SU-DHL-6 (cell line): Measurements from ENCODE around the gene TBC1D8.

Experiments
- H2AFZ ChIP-seq: fragments of 200-600 bp; sonication (generic); 2 replicates; pipeline ENCODE4 v1.6.1; 2014; ENCODE audit warnings: low read depth, mild to moderate bottlenecking, moderate library complexity, mixed read lengths, antibody characterized with exemption, low read length; ENCODE audit not compliant: severe bottlenecking
- H3F3A ChIP-seq: fragments of 200-600 bp; shearing (Covaris generic); 2 replicates; pipeline ENCODE4 v1.6.0; 2016; ENCODE audit warnings: antibody characterized with exemption, mild to moderate bottlenecking; ENCODE audit not compliant: insufficient read depth
- H3K27ac ChIP-seq: fragments of 200-600 bp; sonication (generic); 2 replicates; pipeline ENCODE4 v1.5.1; 2016; ENCODE audit warnings: low read depth, mild to moderate bottlenecking, low read length, moderate library complexity, mixed read lengths
- H3K27me3 ChIP-seq: fragments of 200-600 bp; sonication (generic), shearing (Covaris generic); 2 replicates; pipeline ENCODE4 v1.6.0; 2014; ENCODE audit warnings: mild to moderate bottlenecking, low read length
- H3K36me3 ChIP-seq: fragments of 200-600 bp; sonication (generic); 2 replicates; pipeline ENCODE4 v1.6.1; 2014; ENCODE audit warnings: mild to moderate bottlenecking, low read length, mixed read lengths
- H3K4me2 ChIP-seq: fragments of 300-600, 200-600 bp; shearing (Covaris generic), sonication (generic); 2 replicates; pipeline ENCODE4 v1.6.0; 2014; ENCODE audit warnings: low read length, low read depth, mild to moderate bottlenecking; ENCODE audit not compliant: poor library complexity, severe bottlenecking
- H3K4me3 ChIP-seq: fragments of 200-600 bp; sonication (generic); 2 replicates; pipeline ENCODE4 v1.5.1; 2014; ENCODE audit warnings: antibody characterized with exemption, low read length, mild to moderate bottlenecking, mixed read lengths; ENCODE audit not compliant: insufficient read depth, poor library complexity, severe bottlenecking
- H3K79me2 ChIP-seq: fragments of 200-600 bp; sonication (generic); 2 replicates; pipeline ENCODE4 v1.6.1; 2014; ENCODE audit warnings: mild to moderate bottlenecking, low read length, moderate library complexity; ENCODE audit not compliant: insufficient read depth
- H3K9ac ChIP-seq: fragments of 200-600 bp; sonication (generic); 2 replicates; pipeline ENCODE4 v1.7.0; 2014; ENCODE audit warnings: mild to moderate bottlenecking, low read length
- H3K9me2 ChIP-seq: fragments of 200-600 bp; sonication (generic); replicated peaks from 2 replicates; pipeline ENCODE4 v1.6.1; 2014; ENCODE audit warnings: low read length; ENCODE audit not compliant: insufficient read depth
- H3K9me3 ChIP-seq: fragments of 200-600 bp; sonication (generic); 2 replicates; pipeline ENCODE4 v1.6.1; 2014; ENCODE audit warnings: low read length, mixed read lengths; ENCODE audit not compliant: insufficient read depth
- H4K20me1 ChIP-seq: fragments of 200-600 bp; sonication (generic); 2 replicates; pipeline ENCODE4 v1.6.1; 2014; ENCODE audit warnings: low read depth, mild to moderate bottlenecking, antibody characterized with exemption, low read length, moderate library complexity, mixed read lengths
- EZH2phosphoT487 ChIP-seq: fragments of 200-600 bp; sonication (generic), shearing (Covaris generic); conservative IDR thresholded peaks from 2 replicates; pipeline ENCODE4 v1.6.1; 2018; ENCODE audit warnings: mild to moderate bottlenecking, antibody characterized with exemption, low read length, moderate library complexity, mixed read lengths
- TF ChIP-seq, protein P1 (sequence below): fragments of 200-600 bp; sonication (generic); IDR thresholded peaks from one replicate; pipeline ENCODE4 v1.5.1; 2017; ENCODE audit warnings: antibody characterized with exemption, mild to moderate bottlenecking, low read length, moderate library complexity; ENCODE audit not compliant: insufficient read depth, poor library complexity, severe bottlenecking

Gene TBC1D8

DNA sequence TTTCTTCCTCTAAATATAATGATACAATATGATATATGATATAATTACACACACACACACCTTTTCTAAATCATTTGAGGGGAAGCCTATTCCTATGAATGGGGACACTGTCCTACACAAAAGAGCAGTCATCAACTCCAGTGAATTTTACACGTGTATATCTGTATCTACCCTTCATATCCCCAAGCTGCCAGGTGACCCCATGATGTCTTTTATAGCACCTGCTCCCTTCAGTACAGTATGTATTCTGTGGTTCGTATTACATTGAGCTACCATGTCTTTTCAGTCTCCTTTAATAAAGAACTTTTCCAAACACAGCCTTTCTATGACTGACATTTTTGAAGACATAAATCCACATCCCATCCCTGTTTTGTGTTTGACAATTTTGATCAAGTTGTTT is 19.0 kb downstream of the TBC1D8 start:
- Histone ChIP-seq H3K9me3 (no peaks in the 10 kb centered on the region), H3K27me3 (no peaks in the 10 kb centered on the region), H3K79me2 (no peaks in the 10 kb centered on the region), H3K9ac (no peak overlapping the region), H3K4me2 (no peak overlapping the region), H3K36me3 (no peaks in the 10 kb centered on the region), H4K20me1 (no peaks in the 10 kb centered on the region), H3F3A (no peaks in the 10 kb centered on the region), H2AFZ (no peak overlapping the region), H3K9me2 (no peaks in the 10 kb centered on the region), H3K27ac (no peak overlapping the region), H3K4me3 (no peak overlapping the region)
- TF ChIP-seq EZH2phosphoT487 = no peak
- TF ChIP-seq, protein P1, sequence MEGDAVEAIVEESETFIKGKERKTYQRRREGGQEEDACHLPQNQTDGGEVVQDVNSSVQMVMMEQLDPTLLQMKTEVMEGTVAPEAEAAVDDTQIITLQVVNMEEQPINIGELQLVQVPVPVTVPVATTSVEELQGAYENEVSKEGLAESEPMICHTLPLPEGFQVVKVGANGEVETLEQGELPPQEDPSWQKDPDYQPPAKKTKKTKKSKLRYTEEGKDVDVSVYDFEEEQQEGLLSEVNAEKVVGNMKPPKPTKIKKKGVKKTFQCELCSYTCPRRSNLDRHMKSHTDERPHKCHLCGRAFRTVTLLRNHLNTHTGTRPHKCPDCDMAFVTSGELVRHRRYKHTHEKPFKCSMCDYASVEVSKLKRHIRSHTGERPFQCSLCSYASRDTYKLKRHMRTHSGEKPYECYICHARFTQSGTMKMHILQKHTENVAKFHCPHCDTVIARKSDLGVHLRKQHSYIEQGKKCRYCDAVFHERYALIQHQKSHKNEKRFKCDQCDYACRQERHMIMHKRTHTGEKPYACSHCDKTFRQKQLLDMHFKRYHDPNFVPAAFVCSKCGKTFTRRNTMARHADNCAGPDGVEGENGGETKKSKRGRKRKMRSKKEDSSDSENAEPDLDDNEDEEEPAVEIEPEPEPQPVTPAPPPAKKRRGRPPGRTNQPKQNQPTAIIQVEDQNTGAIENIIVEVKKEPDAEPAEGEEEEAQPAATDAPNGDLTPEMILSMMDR = no peak

DNA sequence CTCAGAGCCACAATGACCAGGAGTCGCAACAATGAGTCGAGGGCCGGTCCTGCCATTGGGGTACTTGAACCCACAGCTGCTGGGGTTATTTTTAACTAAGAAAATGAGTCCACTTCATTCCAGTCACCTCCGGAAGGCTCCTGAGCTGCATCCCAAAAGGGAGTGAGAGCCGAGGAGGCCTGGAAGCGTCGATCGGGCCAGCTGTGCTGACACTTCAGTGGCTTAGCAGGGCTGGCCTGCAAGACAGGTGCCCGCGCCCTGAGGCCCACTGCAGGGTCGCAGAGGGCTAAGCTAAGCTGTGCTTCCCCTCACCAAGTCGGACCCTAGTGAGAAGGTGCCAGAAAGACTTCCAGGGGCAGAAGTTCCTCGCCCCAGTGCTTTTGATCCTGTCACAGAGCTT is 21.1 kb downstream of the TBC1D8 start:
- H3K9me3 ChIP-seq = no peaks in the 10 kb centered on the region

DNA sequence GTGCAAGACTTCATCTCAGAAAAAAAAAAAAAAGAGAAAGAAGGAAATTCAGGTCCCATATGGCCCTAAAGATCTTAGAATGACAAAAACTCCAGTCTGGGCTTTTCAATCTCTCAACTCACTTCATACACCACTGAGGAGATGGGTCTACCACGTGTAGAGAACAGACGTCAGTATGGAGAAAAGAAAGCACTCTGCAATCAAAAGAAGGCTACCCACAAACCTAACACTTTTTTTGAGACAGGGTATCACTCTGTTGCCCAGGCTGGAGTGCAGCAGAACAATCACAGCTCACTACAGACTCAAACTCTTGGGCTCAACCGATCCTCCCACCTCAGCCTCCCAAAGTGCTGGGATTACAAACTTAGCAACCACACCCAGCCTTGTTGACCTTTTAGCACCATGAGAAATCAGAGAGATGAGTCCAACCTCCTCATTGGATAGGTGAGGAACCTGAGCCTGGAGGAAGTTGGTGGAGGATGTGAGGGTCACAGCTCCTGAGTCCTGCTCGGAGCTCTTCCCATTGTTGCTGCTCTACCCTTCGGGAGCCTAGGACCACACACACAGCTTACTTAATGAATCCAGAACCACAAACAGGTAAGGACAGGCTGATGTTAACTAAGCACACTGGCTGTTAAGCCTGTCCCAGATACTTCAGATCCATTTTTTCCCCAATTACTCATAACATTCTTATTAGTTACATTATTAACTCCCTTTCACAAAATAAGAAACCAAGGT is 23.7 kb downstream of the TBC1D8 start:
- H3K27ac ChIP-seq = no peak overlapping the region
- TF ChIP-seq EZH2phosphoT487 = no peak
- TF ChIP-seq, protein P1 = no peak
- H3F3A ChIP-seq = no peaks in the 10 kb centered on the region
- H3K36me3 ChIP-seq = no peaks in the 10 kb centered on the region
- no peak overlapping the region for H2AFZ ChIP-seq
- no peak overlapping the region for H3K4me3 ChIP-seq
- H3K9me3 ChIP-seq = no peaks in the 10 kb centered on the region
- H3K27me3 ChIP-seq = no peaks in the 10 kb centered on the region; the same call in 1 of the 2 replicates
- no peak overlapping the region for H3K4me2 ChIP-seq
- H3K9me2 ChIP-seq = no peaks in the 10 kb centered on the region
- no peaks in the 10 kb centered on the region for H4K20me1 ChIP-seq
- no peak overlapping the region for H3K9ac ChIP-seq
- H3K79me2 ChIP-seq = no peaks in the 10 kb centered on the region

More for the DNA sequence above, 21.1 kb downstream of the TBC1D8 start:
- Histone ChIP-seq H3K9ac (no peak overlapping the region), H3K4me3 (no peak overlapping the region), H3K27me3 (no peaks in the 10 kb centered on the region; the same call in 1 of the 2 replicates), H3K36me3 (no peaks in the 10 kb centered on the region), H3K79me2 (no peaks in the 10 kb centered on the region), H2AFZ (no peak overlapping the region), H3K4me2 (no peak overlapping the region), H3F3A (no peaks in the 10 kb centered on the region), H3K9me2 (no peaks in the 10 kb centered on the region), H4K20me1 (no peaks in the 10 kb centered on the region), H3K27ac (no peak overlapping the region)
- no peak for TF ChIP-seq EZH2phosphoT487
- TF ChIP-seq, protein P1 = no peak
